GM08714 (cell line): ENCODE results near the gene SMCHD1.
"Not testable (repeated sequence)": the region's sequence is repeated elsewhere in the genome, so short reads cannot be mapped to it uniquely, and the experiment has no call there.

Source experiments
- H3K4me3 ChIP-seq: fragments of 200-500 bp; sonication (Bioruptor generic); 2 replicates; pipeline ENCODE4 v1.5.1; 2014; ENCODE audit warnings: mild to moderate bottlenecking, low read length, inconsistent platforms
- ZNF274 ChIP-seq: IDR thresholded peaks from 2 replicates; pipeline ENCODE4 v1.6.1; 2012; ENCODE audit warnings: mild to moderate bottlenecking, low read depth, low read length

SMCHD1 gene

DNA sequence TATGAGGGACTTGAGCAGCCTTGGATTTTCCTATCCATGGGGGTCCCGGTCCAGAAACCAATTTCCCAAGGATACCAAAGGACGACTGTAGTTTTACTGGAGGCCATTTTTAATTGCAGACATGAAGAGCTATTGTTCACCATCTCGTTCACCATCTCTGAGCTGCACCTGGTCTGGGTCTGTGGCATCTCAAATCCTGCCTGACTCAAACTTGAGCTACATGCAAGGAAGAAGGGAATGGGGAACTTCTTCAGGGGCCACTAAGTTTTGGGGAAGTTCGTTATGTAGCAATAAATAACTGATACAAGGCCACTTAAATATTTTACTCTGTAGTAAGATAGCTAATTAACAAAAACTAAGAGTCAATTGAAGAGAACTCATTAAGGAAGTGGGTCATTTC lies 2.1 kb upstream of the SMCHD1 start:
- TF ChIP-seq ZNF274, result no peak
- no peak overlapping the region for H3K4me3 ChIP-seq

DNA sequence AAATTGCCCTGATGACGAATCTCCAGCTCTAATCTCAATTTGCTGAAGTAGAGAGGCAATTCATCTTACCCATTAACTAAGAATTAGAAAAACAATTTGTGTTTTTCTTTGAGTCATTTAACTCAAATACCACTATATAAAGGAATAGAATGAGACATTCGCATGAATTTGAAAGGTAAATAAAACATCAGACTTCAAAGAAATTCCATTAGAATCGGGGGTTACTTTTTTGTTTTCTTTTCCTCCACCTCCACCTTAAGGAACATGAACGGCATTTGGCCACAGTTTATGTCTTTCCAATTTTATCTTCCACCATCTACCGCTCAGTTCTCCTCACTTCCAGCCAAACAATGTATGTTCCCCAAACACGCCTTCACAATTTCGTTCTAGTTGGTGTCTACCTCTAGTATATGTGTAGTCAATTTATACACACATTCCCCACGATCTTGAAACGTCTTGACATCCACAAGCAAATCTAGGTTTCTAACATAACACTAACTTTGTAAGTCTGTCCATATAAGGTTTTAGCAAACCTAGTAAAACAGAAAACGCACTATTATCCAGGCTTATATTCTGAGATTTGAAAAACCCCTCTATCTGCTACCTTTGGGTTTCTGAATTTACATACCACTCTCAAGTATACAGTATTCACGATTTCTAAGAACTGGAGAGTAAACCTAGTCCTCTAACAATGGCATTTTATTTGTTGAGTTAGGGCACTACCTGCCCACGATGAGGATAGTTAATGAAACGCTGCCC lies 1.2 kb upstream of the SMCHD1 start:
- H3K4me3 ChIP-seq, result peak overlapping the region; percentile 92
- no peak for TF ChIP-seq ZNF274

DNA sequence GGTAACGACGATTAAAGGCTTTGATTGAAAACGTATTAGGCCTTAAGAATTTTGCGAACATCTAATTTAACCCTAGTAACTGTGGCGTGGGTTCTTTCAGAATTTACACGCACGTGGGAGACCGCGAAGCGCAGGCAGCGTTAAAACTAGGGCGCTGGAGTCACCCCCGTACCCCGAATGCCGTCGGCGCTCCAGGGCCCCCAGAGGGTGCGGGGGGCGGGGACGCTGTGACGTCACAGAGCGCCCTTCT lies 673 bp upstream of the SMCHD1 start:
- peak overlapping the region; percentile 92 for H3K4me3 ChIP-seq
- no peak for TF ChIP-seq ZNF274

DNA sequence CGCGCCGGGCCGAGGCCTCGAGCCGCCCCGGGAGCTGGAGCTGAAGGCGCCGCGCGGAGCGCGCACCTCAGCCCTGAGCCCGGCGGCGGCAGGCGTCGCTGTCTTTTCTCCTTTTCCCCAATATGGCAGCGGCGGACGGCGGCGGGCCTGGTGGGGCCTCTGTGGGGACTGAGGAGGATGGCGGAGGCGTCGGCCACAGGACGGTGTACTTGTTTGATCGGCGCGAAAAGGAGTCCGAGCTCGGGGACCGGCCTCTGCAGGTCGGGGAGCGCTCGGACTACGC lies 369 bp downstream of the SMCHD1 start:
- peak overlapping the region; percentile 92 for H3K4me3 ChIP-seq
- TF ChIP-seq ZNF274, result no peak

DNA sequence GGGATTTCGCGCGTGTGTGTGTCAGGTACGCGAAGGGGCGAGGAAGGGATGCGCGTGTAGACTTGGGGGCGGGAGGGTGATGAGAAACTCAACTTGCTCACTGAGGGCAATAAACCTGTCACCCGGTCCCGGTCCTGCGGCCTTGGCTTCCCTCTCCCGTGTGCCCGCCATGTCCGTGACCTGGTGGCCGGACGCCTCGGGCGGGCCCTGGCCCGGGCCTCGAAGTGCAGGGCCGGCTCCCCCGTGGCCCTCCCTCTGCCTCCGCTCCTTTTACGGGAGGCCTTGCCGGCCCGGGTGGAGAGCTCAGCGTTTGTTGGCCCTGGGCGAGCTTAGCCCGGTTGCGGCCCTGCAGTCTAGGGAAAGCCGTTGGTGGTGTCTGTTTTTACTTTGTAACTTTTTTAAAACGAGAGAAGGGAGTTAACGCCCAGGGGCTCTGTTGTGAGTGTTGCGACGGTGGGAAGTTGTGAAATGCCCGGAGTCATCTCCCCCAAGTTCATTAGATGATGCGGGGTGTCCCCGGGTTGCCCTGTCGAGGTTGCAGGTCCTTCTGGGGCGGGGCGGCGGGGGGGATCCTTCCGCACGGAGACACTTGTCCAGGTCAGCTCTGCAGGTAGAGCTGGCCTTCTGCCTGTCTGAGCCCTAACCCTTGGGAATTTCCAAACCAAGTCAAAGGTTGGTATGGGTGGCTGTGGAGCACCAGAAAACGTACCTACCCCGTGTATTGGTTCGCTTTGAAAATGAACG lies 883 bp downstream of the SMCHD1 start:
- TF ChIP-seq ZNF274, result no peak
- H3K4me3 ChIP-seq, result peak overlapping the region; percentile 92

DNA sequence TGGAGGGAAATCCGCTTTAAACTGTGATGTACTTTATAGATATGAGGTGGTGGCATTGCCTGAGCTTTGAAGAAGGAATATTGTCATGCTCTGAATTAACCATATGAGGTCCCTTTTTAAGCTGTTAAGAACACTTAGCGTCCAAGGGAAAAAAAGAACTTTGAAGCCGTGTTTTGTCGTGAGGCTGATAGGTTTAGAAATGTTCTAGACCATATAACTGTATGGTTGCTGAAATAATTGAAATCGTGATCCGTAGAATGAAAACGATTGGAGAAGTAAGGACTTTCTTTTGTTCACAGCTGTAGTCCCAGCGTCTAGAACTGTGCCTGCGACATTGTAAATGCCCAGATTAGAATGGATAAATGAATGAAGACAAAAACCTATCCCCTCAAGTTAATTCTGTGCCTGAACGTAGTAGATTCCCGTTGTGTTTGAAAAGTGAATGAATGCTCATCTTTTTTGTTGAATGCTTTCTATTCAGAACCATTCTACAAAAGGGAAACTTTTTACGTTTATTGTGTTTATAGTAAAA lies 1.5 kb downstream of the SMCHD1 start:
- peak overlapping the region; percentile 92 for H3K4me3 ChIP-seq
- no peak for TF ChIP-seq ZNF274

DNA sequence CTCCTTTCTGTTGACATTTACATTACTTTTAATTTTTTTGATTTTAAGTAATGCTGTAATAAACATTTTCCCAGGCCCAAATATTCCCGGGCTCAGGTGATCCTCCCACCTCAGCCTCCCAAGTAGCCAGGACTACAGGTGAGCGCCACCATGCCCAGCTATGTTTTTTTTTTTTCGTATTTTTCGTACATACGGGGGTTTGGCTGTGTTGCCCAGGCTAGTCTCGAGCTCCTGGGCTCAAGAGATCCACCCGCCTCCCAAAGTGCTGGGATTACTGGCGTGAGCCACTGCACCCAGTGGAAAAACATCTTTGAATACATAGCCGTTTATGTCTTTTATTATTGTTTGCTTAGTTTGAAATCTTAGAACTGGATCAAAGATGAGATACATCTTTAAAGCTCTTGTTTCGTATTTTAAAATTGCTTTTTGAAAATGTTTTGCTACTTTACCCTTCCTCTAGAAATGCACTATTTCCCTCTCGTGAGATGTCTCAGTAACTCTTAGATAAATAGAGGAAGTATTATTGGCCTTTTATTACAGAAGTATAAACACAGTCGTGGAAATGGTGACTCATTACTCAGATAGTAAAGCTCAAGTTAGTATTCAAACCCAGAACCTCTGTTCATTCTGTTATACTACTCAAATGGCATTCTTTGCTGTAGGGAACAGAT lies 2.4 kb downstream of the SMCHD1 start:
- no peak for TF ChIP-seq ZNF274
- H3K4me3 ChIP-seq, result peak overlapping the region; percentile 92

DNA sequence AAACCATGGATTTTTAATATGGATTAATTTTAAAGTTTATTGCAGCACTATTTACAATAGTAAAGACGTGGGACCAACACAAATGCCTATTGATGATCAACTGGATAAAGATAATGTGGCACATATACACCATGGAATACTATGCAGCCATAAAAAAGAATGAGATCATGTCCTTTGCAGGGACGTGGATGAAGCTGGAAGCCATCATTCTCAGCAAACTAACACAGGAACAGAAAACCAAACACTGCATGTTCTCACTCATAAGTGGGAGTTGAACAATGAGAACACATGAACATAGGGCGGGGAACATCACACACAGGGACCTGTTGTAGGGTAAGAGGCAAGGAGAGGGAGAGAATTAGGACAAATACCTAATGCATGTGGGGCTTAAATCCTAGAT lies 5.3 kb downstream of the SMCHD1 start:
- H3K4me3 ChIP-seq, result not testable (repeated sequence)

DNA sequence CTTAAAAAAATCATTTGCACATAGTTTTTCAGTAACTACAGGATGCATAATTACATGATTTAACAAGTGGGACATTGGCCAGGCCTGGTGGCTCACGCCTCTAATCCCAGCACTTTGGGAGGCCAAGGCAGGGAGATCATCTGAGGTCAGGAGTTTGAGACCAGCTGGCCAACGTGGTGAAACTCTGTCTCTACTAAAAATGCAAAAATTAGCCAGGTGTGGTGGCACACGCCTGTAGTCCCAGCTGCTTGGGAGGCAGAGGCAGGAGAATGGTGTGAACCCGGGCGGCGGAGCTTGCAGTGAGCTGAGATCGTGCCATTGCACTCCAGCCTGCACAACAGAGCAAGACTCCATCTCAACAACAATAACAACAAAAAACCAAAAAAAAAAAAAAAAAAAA lies 6.8 kb downstream of the SMCHD1 start:
- H3K4me3 ChIP-seq, result not testable (repeated sequence)

DNA sequence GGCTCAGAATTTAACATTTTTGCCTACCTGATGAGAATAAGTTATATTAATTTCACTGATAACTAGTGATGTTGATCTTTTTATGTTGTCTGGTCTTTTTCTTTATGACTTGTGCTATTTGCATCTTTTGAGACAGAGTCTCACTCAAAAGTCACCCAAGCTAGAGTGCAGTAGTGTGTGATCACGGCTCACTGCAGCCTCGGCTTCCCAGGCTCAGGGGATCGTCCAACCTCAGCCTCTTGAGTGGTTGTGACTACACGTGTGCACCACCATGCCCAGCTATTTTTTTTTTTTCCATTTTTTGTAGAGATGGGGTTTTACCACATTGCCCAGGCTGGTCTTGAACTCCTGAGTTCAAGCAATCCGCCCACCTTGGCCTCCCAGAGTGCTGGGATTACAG lies 7.5 kb downstream of the SMCHD1 start:
- TF ChIP-seq ZNF274, result no peak
- no peak overlapping the region for H3K4me3 ChIP-seq

DNA sequence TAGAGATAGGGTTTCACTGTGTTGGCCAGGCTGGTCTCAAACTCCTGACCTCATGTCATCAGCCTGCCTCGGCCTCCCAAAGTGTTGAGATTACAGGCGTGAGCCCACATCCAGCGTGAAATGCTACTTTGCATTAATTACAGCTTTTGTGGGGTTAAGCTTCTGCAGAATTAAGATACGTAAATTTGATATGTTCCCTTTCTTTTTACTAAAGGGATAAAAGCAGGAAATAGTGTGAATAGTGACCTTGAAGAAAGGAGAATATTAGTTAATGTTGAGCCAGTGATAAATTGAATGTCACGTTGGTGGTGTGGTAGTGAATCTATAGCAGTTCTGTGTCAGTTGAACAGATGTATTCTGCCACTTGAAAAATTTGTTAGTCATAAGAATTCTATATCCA lies 16.9 kb downstream of the SMCHD1 start:
- TF ChIP-seq ZNF274, result no peak
- H3K4me3 ChIP-seq, result no peak overlapping the region

DNA sequence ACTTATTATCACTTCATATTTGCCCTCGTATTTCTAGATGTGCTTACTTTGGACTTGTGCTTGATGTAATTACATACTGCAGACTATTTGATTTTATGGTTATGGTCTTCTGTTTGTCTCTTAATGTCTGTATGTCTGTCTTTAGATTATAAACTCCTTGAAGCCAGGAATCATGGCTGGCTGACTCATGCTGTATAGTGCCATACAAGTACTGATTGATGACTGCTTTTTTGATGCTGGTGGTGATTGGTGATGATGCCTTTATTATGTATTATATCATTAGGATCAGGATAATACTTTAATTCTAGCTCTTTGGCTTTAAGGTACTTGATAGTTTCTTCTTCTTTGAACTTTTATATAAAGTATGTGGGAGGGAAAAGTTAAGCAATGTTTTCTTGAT lies 17.3 kb downstream of the SMCHD1 start:
- TF ChIP-seq ZNF274, result no peak
- no peak overlapping the region for H3K4me3 ChIP-seq

DNA sequence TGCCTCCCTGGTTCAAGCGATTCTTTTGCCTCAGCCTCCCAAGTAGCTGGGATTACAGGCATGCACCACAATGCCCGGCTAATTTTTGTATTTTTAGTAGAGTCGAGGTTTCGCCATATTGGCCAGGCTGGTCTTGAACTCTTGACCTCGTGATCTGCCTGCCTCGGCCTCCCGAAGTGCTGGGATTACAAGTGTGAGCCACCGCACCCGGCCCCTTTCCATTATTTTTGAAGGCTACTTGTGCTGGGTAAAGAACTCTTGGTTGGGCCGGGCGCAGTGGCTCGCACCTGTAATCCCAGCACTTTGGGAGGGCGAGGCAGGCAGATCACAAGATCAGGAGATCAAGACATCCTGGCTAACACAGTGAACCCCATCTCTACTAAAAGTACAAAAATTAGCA lies 23.4 kb downstream of the SMCHD1 start:
- not testable (repeated sequence) for H3K4me3 ChIP-seq

DNA sequence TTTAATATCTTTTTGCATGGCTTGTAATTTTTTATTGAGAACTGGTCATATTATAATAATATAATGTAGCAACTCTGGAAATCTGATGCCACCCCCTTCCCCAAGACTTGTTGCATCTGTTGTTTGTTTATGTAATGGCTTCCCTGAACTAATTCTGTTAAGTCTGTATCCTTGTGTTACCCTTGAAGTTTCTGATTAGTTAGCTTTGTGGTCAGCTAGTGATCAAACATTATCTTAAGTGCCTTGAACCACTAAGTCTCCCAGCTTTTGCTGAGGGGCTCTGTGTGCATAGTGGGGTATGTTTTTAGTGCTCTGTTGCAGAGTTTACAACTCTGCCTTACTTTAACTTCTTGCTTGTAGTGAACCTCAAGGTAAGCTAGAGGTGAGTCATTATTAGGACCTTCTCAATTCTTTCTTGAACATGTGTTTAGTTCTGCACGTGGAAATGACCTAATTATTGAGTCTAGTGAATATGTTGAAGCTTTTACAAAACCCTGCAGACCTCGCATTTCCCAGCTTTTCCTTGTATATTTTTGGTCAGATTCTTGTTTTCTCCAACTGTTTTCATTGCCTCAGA lies 24.8 kb downstream of the SMCHD1 start:
- no peak for TF ChIP-seq ZNF274
- H3K4me3 ChIP-seq, result no peak overlapping the region

DNA sequence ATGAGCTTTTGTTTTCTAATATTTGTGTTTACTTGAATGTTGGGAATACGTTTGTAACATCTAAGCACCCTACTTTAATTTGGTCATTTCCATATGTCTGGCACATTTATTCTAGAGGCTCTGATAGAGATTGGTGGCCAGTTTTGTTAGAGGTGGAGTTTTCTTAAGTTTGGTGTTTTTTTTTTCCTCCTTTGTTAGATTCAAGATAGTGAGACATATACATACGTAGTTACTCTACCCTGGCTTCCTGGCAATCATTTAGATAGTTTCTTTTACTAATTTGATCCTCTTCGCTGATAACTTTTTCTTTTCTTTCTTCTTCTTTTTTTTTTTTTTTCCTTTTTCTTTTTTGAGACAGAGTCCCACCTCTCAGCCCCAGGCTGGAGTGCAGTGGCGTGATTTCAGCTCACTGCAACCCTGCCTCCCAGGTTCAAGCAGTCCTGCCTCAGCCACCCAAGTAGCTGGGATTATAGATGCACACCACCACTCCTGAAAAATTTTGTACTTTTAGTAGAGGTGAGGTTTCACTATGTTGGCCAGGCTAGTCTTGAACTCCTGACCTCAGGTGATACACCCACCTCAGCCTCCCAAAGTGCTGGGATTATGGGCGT lies 26.6 kb downstream of the SMCHD1 start:
- TF ChIP-seq ZNF274, result no peak
- no peak overlapping the region for H3K4me3 ChIP-seq
